ENCODE results near the gene CRLF2. TPM values are rescaled to one million over a fixed set of nuclear protein-coding genes. Genes with fewer than 3 reads are reported as not detected.

Gene CRLF2
- total RNA-seq, 4 donors from 2014 or later: not detected

GRCh38 chrX:1147611-1148515 is 64.6 kb downstream of the CRLF2 start:
- no peak overlapping the region for H3K4me3 ChIP-seq
- H3K36me3 ChIP-seq: no peaks in the 10 kb centered on the region
- TF ChIP-seq, protein P1, sequence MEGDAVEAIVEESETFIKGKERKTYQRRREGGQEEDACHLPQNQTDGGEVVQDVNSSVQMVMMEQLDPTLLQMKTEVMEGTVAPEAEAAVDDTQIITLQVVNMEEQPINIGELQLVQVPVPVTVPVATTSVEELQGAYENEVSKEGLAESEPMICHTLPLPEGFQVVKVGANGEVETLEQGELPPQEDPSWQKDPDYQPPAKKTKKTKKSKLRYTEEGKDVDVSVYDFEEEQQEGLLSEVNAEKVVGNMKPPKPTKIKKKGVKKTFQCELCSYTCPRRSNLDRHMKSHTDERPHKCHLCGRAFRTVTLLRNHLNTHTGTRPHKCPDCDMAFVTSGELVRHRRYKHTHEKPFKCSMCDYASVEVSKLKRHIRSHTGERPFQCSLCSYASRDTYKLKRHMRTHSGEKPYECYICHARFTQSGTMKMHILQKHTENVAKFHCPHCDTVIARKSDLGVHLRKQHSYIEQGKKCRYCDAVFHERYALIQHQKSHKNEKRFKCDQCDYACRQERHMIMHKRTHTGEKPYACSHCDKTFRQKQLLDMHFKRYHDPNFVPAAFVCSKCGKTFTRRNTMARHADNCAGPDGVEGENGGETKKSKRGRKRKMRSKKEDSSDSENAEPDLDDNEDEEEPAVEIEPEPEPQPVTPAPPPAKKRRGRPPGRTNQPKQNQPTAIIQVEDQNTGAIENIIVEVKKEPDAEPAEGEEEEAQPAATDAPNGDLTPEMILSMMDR (IDR thresholded peaks at IDR 0.05): no peak
- no peak for TF ChIP-seq POLR2A (IDR thresholded peaks at IDR 0.05)
- H3K27ac ChIP-seq: no peak overlapping the region
- H3K27me3 ChIP-seq: no peaks in the 10 kb centered on the region
- no peak for DNase-seq
- H3K9me3 ChIP-seq: no peaks in the 10 kb centered on the region
- intact Hi-C loops (cut with DNase I; ENCODE audit: low total_unique reads): no loop called here
- no peaks in the 10 kb centered on the region for H3K4me1 ChIP-seq

DNA sequence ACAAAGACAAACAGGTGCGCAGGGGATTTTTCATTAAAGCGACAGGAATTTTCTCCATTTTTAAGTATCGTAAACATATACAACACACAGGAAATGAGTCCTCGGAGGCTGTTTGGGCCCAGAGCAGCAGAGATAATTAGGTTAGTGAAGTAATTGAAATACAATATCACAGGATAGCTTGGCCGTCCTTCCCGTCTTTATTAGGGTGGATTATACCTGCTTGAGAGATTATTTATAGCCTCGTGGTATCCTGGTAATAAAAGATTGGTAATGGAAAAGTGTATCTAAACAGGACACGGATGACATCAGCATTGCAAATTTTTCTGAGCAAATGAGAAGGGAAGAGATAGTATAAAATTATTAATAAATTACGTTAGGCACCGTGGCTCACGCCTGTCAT is 68.2 kb downstream of the CRLF2 start:
- intact Hi-C loops (cut with DNase I; ENCODE audit: low total_unique reads): no loop called here
- no peaks in the 10 kb centered on the region for H3K27me3 ChIP-seq
- TF ChIP-seq, protein P1 (IDR thresholded peaks at IDR 0.05): no peak
- TF ChIP-seq POLR2A (IDR thresholded peaks at IDR 0.05): no peak
- no peaks in the 10 kb centered on the region for H3K9me3 ChIP-seq
- no peak overlapping the region for H3K27ac ChIP-seq
- H3K36me3 ChIP-seq: no peaks in the 10 kb centered on the region
- H3K4me1 ChIP-seq: no peaks in the 10 kb centered on the region
- DNase-seq: no peak
- H3K4me3 ChIP-seq: no peak overlapping the region

Other genes starting within 250 kb of the CRLF2 start
- gene CSF2RA, start 56.2 kb upstream of the CRLF2 start, total RNA-seq: 1 to 10 TPM in 2 of 4 donors, under 1 TPM in 1, not detected in 1; 0.59 to 7.0 (median 3.1) TPM
- 10 to 100 TPM in 1 of 4 donors, 1 to 10 TPM in 3; 1.2 to 16.2 (median 8.6) TPM for gene IL3RA, start 124.1 kb upstream of the CRLF2 start, total RNA-seq
- 100 to 1,000 TPM; 140 to 289 (median 207) TPM for gene SLC25A6, start 179.5 kb upstream of the CRLF2 start, total RNA-seq
- gene ASMTL, start 240.3 kb upstream of the CRLF2 start, total RNA-seq: 10 to 100 TPM in 2 of 4 donors, 1 to 10 TPM in 2; 6.4 to 43.5 (median 11.1) TPM